NCI-H524 treated with DMSO at 0.1 percent for 48 hours (cell line): ENCODE data around the gene EN2.

Experiments
- DNase-seq: peaks from one replicate; lab custom pipeline; 2025; lab: John Stamatoyannopoulos, UW

EN2 gene

GRCh38 chr7:155458111-155458877 lies at the start of gene EN2:
Gene EN2, plus strand, starts transcription at chr7:155458129. Its CDS starts 249 bp downstream, at chr7:155458378.
- DNase-seq: no peak

- DNase-seq: no peak
Measured at GRCh38 chr7:155408651-155409586, 49.0 kb upstream of the EN2 start.

- no peak for DNase-seq
Measured at GRCh38 chr7:155409980-155410379, 47.9 kb upstream of the EN2 start.

- no peak for DNase-seq
Measured at GRCh38 chr7:155410431-155410830, 47.5 kb upstream of the EN2 start.

- DNase-seq: no peak
Measured at GRCh38 chr7:155411718-155412415, 46.1 kb upstream of the EN2 start.

GRCh38 chr7:155412416-155413253 lies 45.3 kb upstream of the EN2 start:
- DNase-seq: no peak

GRCh38 chr7:155414547-155415492 lies 43.1 kb upstream of the EN2 start:
- DNase-seq: no peak

GRCh38 chr7:155416646-155417380 lies 41.1 kb upstream of the EN2 start:
- no peak for DNase-seq

GRCh38 chr7:155418304-155418703 lies 39.6 kb upstream of the EN2 start:
- DNase-seq: no peak

GRCh38 chr7:155418941-155419755 lies 38.8 kb upstream of the EN2 start:
- no peak for DNase-seq

GRCh38 chr7:155420116-155420515 lies 37.8 kb upstream of the EN2 start:
- DNase-seq: no peak

- DNase-seq: no peak
Measured at GRCh38 chr7:155422151-155422550, 35.8 kb upstream of the EN2 start.

- DNase-seq: no peak
Measured at GRCh38 chr7:155422599-155423336, 35.2 kb upstream of the EN2 start.

- DNase-seq: no peak
Measured at GRCh38 chr7:155423337-155424285, 34.3 kb upstream of the EN2 start.

GRCh38 chr7:155424301-155425010 lies 33.5 kb upstream of the EN2 start:
- no peak for DNase-seq

- no peak for DNase-seq
Measured at GRCh38 chr7:155425011-155425340, 33.0 kb upstream of the EN2 start.
